Glutamatergic neuron (in vitro differentiated cells): ENCODE results near the gene RAB31. TPM values are rescaled to one million over a fixed set of nuclear protein-coding genes. Genes with fewer than 3 reads are reported as not detected.

ENCODE experiments used
- DNase-seq: peaks from one replicate; pipeline ENCODE4 v3.0.0; 2022
- H3K27ac Mint-ChIP-seq: one replicate; pipeline ENCODE4 v1.8.0; 2020; ENCODE audit warnings: mild to moderate bottlenecking, mixed read lengths, inconsistent platforms; ENCODE audit not compliant: unreplicated experiment
- H3K27me3 Mint-ChIP-seq: one replicate; pipeline ENCODE4 v1.8.0; 2020; ENCODE audit warnings: mild to moderate bottlenecking, moderate library complexity, mixed read lengths, inconsistent platforms; ENCODE audit not compliant: unreplicated experiment
- H3K36me3 Mint-ChIP-seq: one replicate; pipeline ENCODE4 v1.8.0; 2020; ENCODE audit warnings: mild to moderate bottlenecking, mixed read lengths, inconsistent platforms; ENCODE audit not compliant: unreplicated experiment
- H3K4me1 Mint-ChIP-seq: one replicate; pipeline ENCODE4 v1.8.0; 2020; ENCODE audit warnings: mild to moderate bottlenecking, low read depth, mixed read lengths, inconsistent platforms; ENCODE audit not compliant: unreplicated experiment
- H3K4me3 Mint-ChIP-seq: one replicate; pipeline ENCODE4 v1.8.0; 2020; ENCODE audit warnings: mild to moderate bottlenecking, mixed read lengths, inconsistent platforms; ENCODE audit not compliant: unreplicated experiment
- H3K9me3 Mint-ChIP-seq: one replicate; pipeline ENCODE4 v1.8.0; 2020; ENCODE audit warnings: mild to moderate bottlenecking, moderate library complexity, mixed read lengths, inconsistent platforms; ENCODE audit not compliant: unreplicated experiment
- CTCF ChIP-seq: fragments of 200-600 bp; sonication (generic); IDR thresholded peaks from one replicate; pipeline ENCODE4 v1.5.0; 2021; ENCODE audit not compliant: partially characterized antibody, unreplicated experiment
- total RNA-seq: library from RNA; stranded (reverse); fragmentation: NEBNext Ultra II Directional; extraction: Animal tissue kit (Norgen Biotek cat#: 25700); gene quantifications from one replicate; pipeline ENCODE4 v1.2.1, GENCODE V29; 2021; ENCODE audit not compliant: unreplicated experiment

RAB31 gene
- total RNA-seq, 1 donor from 2014 or later = 4.1 TPM

DNA sequence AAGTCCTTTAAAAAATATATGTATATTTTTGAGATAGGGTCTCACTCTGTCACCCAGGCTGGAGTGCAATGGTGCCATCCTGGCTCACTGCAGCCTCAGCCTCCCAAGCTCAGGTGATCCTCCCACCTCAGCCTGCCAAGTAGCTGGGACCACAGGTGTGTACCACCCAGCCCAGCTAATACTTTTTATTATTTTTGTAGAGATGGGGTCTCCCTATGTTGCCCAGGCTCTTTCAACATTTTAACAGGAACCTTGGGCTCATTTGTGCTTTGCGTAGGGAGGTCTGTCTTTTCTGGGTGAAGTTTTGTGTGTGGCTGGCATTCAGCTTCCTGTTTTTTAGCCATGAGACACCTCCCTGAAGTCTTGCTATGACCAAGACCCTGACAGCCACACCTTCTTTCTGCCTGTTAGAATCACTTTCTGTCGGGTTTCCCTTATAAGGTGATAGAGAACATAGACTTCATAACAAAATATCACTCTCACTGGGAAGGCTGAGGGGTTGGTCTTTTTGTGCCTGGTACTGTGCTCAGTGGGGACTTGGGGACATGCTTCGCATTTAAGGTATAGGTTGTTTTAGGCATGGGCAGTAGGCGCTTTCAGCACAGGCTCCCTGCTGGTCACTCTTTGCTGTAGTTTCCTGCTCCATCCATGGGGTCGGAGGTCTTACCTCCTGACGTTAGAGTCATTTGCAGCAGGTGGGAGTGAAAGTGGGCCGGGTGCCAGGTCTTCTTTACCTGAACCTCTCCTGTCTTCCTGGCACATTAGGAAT lies 3.4 kb downstream of the RAB31 start:
- no peak overlapping the region for H3K4me3 Mint-ChIP-seq
- H3K36me3 Mint-ChIP-seq = no peaks in the 10 kb centered on the region
- no peak for DNase-seq
- H3K4me1 Mint-ChIP-seq = peaks cover 5% of the 10 kb centered on the region
- peaks cover 15% of the 10 kb centered on the region for H3K27me3 Mint-ChIP-seq
- no peak for TF ChIP-seq CTCF
- no peak overlapping the region for H3K27ac Mint-ChIP-seq
- H3K9me3 Mint-ChIP-seq = peaks cover 6% of the 10 kb centered on the region

DNA sequence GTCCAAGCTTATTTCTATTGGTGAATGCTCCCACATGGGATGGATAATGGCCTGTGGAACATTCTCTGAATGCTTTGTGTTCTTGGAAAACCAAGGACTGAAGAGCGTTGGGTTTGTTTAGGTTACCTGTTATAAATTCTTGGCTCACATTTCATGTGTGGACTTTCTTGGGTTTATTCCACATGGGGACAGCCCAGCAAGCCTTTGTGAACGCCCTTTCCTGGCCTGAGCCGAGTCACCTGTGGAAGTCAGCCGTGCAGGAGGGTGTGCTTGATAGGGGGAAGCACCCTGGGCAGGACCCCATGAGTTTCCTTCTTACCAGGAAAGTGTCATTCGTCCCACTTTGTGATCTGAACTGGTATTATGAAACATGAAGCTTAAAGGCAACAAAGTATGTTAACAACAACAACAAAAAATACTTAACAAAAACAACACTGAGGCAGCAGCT lies 4.1 kb downstream of the RAB31 start:
- peaks cover 5% of the 10 kb centered on the region for H3K4me1 Mint-ChIP-seq
- no peak overlapping the region for H3K27ac Mint-ChIP-seq
- no peak for DNase-seq
- H3K9me3 Mint-ChIP-seq = peaks cover 6% of the 10 kb centered on the region
- no peaks in the 10 kb centered on the region for H3K36me3 Mint-ChIP-seq
- no peak for TF ChIP-seq CTCF
- H3K27me3 Mint-ChIP-seq = peaks cover 15% of the 10 kb centered on the region
- no peak overlapping the region for H3K4me3 Mint-ChIP-seq

- H3K4me1 Mint-ChIP-seq = peaks cover 5% of the 10 kb centered on the region
- H3K9me3 Mint-ChIP-seq = peaks cover 6% of the 10 kb centered on the region
- H3K27me3 Mint-ChIP-seq = peaks cover 15% of the 10 kb centered on the region
- H3K36me3 Mint-ChIP-seq = no peaks in the 10 kb centered on the region
- no peak overlapping the region for H3K27ac Mint-ChIP-seq
- no peak for DNase-seq
- H3K4me3 Mint-ChIP-seq = no peak overlapping the region
- TF ChIP-seq CTCF = no peak
Observed at GRCh38 chr18:9712611-9713010, 4.5 kb downstream of the RAB31 start.

DNA sequence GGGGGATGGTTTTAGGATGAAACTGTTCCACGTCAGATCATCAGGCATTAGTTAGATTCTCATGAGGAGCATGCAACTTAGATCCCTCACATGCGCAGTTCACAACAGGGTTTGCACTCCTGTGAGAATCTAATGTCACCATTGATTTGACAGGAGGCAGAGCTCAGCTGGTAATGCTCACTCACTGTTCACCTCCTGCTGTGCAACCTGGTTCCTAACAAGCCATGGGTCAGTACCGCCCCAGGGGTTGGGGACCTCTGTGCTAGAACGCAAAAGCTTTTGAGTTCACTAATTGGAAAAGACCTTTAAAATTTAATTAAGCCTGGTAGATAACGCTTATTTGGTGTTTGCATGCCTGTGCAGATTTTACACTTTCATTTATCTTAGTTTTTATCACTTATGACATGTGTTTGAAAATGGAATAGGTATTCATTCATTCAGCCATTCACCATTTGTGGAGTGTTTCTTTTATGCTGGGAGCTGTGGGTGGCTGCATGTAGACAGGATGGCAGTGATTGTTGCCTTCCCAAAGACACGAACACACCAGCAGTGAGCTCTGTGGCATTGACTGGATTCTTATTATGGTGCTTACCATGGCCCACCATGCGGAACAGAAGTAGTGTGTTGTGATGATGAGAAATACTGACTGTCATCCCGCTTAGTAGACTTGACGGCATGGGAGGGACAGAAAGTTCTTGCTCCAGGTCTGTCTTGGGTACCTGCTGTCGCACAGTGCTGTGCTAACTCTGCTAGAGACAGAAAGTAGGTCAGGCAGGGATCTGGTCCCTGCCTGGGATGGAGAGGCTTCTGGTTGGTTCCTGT lies 6.4 kb downstream of the RAB31 start:
- no peak overlapping the region for H3K4me3 Mint-ChIP-seq
- no peak overlapping the region for H3K27ac Mint-ChIP-seq
- TF ChIP-seq CTCF = no peak
- no peak for DNase-seq
- peaks cover 8% of the 10 kb centered on the region for H3K27me3 Mint-ChIP-seq
- peaks cover 6% of the 10 kb centered on the region for H3K9me3 Mint-ChIP-seq
- no peaks in the 10 kb centered on the region for H3K36me3 Mint-ChIP-seq
- H3K4me1 Mint-ChIP-seq = peaks cover 5% of the 10 kb centered on the region

GRCh38 chr18:9715088-9715343 lies 6.9 kb downstream of the RAB31 start:
- Mint-ChIP-seq H3K27ac (no peak overlapping the region), H3K4me3 (no peak overlapping the region)
- TF ChIP-seq CTCF = no peak

More at GRCh38 chr18:9715088-9715343, 6.9 kb downstream of the RAB31 start:
- no peak for DNase-seq
- H3K9me3 Mint-ChIP-seq = peaks cover 6% of the 10 kb centered on the region
- no peaks in the 10 kb centered on the region for H3K36me3 Mint-ChIP-seq
- H3K27me3 Mint-ChIP-seq = peaks cover 4% of the 10 kb centered on the region
- H3K4me1 Mint-ChIP-seq = peaks cover 5% of the 10 kb centered on the region
